Measurements from ENCODE around the gene CYRIA. TPM values are rescaled to one million over a fixed set of nuclear protein-coding genes. Genes with fewer than 3 reads are reported as not detected.

CYRIA gene
- total and polyA plus RNA-seq, 10 of the 15 experiments (the other 5 are each of a cell fraction or from before 2014, with no cell fraction given): 3.0 to 13.1 (median 8.5) TPM

GRCh38 chr2:16654833-16655444 is 10.7 kb downstream of the CYRIA start (continued):
- TF ChIP-seq E4F1 (IDR thresholded peaks at IDR 0.05; ENCODE audit: borderline replicate concordance, partially characterized antibody): no peak
- no peak for TF ChIP-seq CEBPZ (IDR thresholded peaks at IDR 0.05; ENCODE audit: low read depth, low read length)
- no peak for TF ChIP-seq ZBED1 (IDR thresholded peaks at IDR 0.05; ENCODE audit: borderline replicate concordance)
- TF ChIP-seq MTA3 (IDR thresholded peaks at IDR 0.05; ENCODE audit: borderline replicate concordance, low read length): no peak
- TF ChIP-seq SKIL (IDR thresholded peaks at IDR 0.05; ENCODE audit: low read depth, poor library complexity, severe bottlenecking): peak; percentile 34
- no peak for TF ChIP-seq CBX3 (IDR thresholded peaks at IDR 0.05; ENCODE audit: borderline replicate concordance, low read depth)
- TF ChIP-seq SRF (IDR thresholded peaks at IDR 0.05; ENCODE audit: low read depth in 2 of 2, low read length in 2 of 2): no peak
- TF ChIP-seq NBN (IDR thresholded peaks at IDR 0.05): 0 out of 2 replicates have a peak, but pooled peaks have one; percentile 41
- no peak for TF ChIP-seq SIN3A (IDR thresholded peaks at IDR 0.05; ENCODE audit: low read depth, low read length)
- TF ChIP-seq FOXK2 (IDR thresholded peaks at IDR 0.05): no peak
- TF ChIP-seq CHD1 (IDR thresholded peaks at IDR 0.05; ENCODE audit: low read depth, low read length): no peak
- no peak for TF ChIP-seq MXI1 (IDR thresholded peaks at IDR 0.05; ENCODE audit: low read depth, low read length)
- TF ChIP-seq RELA (IDR thresholded peaks at IDR 0.05; ENCODE audit: borderline replicate concordance, partially characterized antibody): no peak
- TF ChIP-seq EED (IDR thresholded peaks at IDR 0.05; ENCODE audit: low read depth): peak; percentile 66
- TF ChIP-seq RCOR1 (conservative IDR thresholded peaks at IDR 0.05; ENCODE audit: low read depth, low read length): no peak
- TF ChIP-seq CBX5 (IDR thresholded peaks at IDR 0.05; ENCODE audit: low read depth): no peak
- TF ChIP-seq DPF2 (IDR thresholded peaks at IDR 0.05): no peak; the same call in 1 of the 2 replicates
- TF ChIP-seq SUPT20H (IDR thresholded peaks at IDR 0.05; ENCODE audit: borderline replicate concordance, control insufficient read depth, low read depth, low read length): no peak
- no peak for TF ChIP-seq HDAC6 (IDR thresholded peaks at IDR 0.05; ENCODE audit: unreplicated experiment)
- peak; percentile 82; the same call in 1 of the 2 replicates for TF ChIP-seq NFIC (IDR thresholded peaks at IDR 0.05; ENCODE audit: low read depth, low read length)
- TF ChIP-seq, protein P1, sequence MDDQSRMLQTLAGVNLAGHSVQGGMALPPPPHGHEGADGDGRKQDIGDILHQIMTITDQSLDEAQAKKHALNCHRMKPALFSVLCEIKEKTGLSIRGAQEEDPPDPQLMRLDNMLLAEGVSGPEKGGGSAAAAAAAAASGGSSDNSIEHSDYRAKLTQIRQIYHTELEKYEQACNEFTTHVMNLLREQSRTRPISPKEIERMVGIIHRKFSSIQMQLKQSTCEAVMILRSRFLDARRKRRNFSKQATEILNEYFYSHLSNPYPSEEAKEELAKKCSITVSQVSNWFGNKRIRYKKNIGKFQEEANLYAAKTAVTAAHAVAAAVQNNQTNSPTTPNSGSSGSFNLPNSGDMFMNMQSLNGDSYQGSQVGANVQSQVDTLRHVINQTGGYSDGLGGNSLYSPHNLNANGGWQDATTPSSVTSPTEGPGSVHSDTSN (IDR thresholded peaks at IDR 0.05; ENCODE audit: insufficient replicate concordance, low read depth, low read length): no peak
- TF ChIP-seq FOXM1 (IDR thresholded peaks at IDR 0.05; ENCODE audit: low read depth, low read length): peak; percentile 75; the same call in 1 of the 2 replicates
